Erythroblast (primary cell): ENCODE results near the gene SHISA2.

Experiments
- GATA1 ChIP-seq: IDR thresholded peaks from 2 replicates; pipeline ENCODE4 v1.6.1; 2011; ENCODE audit warnings: low read depth, mild to moderate bottlenecking, control low read depth, low read length, moderate library complexity
- POLR2A ChIP-seq: IDR thresholded peaks from 2 replicates; pipeline ENCODE4 v1.6.1; 2011; ENCODE audit warnings: mild to moderate bottlenecking, low read length

DNA sequence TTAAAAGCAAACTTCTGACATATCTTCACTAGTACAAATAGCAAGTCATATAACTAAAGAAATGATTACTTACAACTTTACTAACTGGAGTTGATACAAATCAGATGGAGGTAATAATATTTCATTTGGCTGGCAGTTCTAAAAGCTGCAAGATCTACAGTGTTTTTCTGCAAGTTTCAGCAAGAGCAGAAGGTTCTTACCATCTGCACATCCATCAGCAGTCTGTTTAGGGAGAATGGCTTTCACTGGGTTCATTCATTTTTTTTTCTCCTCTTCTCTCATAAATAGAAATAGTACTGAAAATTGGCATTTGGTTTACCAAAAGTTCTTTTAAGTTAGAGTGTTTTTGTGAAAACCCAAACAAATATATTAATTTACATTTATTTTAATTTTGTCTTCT is 3.1 kb upstream of the SHISA2 start:
- no peak for TF ChIP-seq POLR2A
- TF ChIP-seq GATA1 = no peak
